AG10803 (cell line): Measurements from ENCODE around the gene SMIM15.

Source experiments
- DNase-seq: peaks from one replicate; pipeline ENCODE4 v3.0.0; 2010; ENCODE audit warnings: low read depth
- H3K4me3 ChIP-seq: 2 replicates; pipeline ENCODE4 v1.5.1; 2011; ENCODE audit warnings: mild to moderate bottlenecking, low read length, control low read depth
- TF ChIP-seq, protein P1 (sequence below): conservative IDR thresholded peaks from 2 replicates; pipeline ENCODE4 v1.5.1; 2011; ENCODE audit warnings: mild to moderate bottlenecking, low read length, control low read depth, inconsistent platforms

SMIM15 gene

DNA sequence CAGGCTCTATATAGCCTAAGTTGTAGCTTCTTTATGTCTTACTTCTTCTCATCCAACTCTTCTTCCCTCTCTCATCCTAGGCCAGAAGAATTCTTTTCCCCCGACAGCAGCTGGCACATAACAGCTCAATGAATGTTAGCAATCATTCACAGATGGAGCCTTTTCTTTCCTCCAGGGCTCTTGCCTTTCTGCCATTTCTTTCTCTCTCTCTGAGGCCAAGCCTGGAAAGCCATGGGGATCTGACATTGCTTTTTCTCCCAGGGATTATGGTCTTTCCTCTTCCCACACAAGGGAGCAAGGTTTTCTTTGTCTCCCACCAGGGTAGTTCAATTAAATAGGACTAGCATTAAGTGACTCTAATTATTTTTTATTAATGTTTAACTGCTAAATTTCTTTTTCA, 20.5 kb downstream of the SMIM15 start:
- TF ChIP-seq, protein P1, sequence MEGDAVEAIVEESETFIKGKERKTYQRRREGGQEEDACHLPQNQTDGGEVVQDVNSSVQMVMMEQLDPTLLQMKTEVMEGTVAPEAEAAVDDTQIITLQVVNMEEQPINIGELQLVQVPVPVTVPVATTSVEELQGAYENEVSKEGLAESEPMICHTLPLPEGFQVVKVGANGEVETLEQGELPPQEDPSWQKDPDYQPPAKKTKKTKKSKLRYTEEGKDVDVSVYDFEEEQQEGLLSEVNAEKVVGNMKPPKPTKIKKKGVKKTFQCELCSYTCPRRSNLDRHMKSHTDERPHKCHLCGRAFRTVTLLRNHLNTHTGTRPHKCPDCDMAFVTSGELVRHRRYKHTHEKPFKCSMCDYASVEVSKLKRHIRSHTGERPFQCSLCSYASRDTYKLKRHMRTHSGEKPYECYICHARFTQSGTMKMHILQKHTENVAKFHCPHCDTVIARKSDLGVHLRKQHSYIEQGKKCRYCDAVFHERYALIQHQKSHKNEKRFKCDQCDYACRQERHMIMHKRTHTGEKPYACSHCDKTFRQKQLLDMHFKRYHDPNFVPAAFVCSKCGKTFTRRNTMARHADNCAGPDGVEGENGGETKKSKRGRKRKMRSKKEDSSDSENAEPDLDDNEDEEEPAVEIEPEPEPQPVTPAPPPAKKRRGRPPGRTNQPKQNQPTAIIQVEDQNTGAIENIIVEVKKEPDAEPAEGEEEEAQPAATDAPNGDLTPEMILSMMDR = no peak
- DNase-seq = no peak
- H3K4me3 ChIP-seq = no peak overlapping the region

DNA sequence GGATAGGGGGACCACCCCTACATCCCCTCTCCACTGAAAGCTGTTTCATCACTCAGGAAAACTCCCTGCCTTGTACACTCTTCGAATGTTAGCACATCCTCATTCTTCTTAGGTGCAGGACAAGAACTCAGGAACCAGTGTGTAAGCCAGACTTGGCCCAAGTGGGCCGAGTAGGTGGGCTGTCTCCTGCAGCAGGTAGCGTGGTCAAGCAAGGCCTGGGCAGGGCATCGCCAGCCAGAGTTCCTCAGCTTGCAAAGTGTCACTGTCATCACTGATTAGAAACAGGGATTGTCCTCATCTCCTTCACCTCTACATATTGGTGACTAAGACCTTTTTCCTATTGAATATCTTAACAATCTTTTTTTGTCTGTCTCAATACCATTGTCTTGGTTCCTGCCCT, 22.3 kb downstream of the SMIM15 start:
- no peak for DNase-seq
- no peak overlapping the region for H3K4me3 ChIP-seq
- TF ChIP-seq, protein P1 = no peak

DNA sequence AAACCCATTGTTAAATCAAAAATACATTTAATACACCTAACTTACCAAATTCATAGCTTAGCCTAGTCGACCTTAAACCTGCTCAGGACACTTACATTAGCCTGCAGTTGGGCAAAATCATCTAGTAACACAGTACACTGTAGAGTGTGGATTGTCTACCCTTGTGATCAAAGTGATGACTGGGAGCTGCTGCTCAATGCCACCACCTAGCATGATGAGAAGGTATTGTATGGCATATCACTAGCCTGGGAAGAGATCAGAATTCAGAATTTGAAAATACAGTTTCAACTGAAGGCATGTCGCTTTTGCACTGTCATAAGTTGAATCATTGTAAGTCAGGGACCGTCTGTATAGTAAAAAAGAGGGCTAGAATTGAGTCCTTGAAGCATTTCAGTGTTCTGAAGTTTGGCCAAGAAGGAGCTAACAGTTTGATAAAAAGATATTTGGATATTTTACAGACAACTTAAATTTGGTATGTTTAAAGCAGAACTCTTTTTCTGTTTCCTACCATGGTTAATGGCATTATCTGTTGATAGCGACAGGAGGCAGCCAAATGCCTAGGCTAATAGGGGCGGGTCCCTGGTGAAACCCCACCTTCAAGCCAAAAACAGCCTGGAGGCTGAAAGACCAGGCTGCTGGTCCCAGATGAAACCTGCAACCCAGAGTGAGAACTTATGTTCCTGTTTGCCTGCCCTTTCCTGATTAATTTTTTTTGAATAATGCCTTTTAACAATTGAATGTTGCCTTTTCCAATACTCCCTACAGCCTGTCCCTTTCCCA, 23.0 kb downstream of the SMIM15 start:
- TF ChIP-seq, protein P1 = peak; percentile 32; the same call in 1 of the 2 replicates
- no peak for DNase-seq
- no peak overlapping the region for H3K4me3 ChIP-seq

DNA sequence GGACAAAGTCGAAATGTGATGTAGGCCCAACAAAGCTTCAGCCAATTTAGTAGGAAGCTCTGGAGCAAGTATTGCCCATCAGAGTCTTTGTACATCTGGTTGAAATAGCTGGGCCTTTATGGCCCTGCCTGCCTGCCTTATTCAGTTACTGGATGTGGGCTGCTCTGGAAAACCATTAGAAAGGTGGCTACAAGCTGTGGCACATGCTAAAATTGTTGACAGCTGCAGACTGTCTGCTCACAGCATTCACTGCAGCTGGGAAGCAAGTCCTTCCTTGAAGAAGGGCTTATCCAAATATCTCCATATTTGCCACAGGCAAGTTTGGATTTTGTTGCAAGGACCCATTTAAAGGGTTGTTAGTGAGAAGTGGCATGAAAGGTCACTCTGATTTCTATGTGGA, 24.4 kb downstream of the SMIM15 start:
- TF ChIP-seq, protein P1 = no peak
- H3K4me3 ChIP-seq = no peak overlapping the region
- no peak for DNase-seq

DNA sequence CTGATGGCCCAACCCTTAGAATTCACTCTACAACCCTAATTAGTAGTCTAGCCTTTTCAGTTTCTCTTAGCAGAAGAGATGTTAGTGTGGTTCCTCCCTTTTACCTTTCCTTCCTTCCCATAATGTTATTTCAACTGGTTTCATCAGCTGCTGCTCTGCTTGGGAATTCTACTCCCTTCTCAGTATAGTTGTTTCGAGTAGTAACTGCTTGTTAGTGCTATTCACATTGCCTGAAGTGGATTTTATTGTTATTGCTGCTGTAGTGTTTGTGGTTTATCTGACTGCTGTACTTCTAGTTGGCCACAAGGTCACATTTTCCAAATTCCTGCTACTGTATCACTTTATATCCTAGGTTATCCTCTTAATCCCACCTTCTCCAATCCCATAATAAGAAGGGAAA, 29.7 kb downstream of the SMIM15 start:
- TF ChIP-seq, protein P1 = peak; percentile 17; the same call in 1 of the 2 replicates
- DNase-seq = peak; percentile 75
- no peak overlapping the region for H3K4me3 ChIP-seq

DNA sequence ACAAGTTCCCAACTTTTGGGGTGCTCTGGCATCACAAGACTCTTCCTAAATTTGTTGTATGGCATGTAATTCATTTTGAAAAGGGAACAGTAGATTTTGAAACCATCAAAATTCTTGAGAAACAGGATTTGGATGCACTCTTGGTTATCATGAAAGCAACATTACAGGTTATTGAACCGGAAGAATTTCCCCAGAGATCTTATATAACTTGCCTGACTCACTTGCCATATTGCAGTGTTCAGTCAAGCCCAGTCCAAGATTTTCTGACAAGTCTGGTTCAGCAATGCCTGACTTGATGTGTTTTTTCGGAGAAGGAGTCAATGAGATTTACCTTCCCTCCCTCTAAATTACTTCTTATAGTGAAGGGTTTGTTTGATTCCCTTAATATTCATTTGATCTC, 32.0 kb downstream of the SMIM15 start:
- no peak for DNase-seq
- no peak overlapping the region for H3K4me3 ChIP-seq
- TF ChIP-seq, protein P1 = no peak

DNA sequence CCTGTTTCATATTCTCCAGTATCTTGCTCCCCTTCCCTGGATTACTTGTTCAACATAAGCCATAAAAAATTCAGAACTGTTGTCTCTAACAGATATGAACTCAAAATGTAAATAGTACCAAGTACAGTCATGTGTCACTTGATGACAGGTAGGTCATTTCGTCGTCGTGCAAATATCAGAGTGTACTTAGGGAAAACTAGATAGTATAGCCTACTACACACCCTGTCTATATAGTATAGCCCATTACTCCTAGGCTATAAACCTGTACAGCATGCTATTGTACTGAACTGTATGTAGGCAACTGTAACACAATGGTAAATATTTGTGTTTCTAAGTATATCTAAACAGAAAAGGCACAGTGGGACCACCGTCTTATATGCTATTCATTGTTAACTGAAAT, 39.1 kb downstream of the SMIM15 start:
- H3K4me3 ChIP-seq = no peak overlapping the region
- TF ChIP-seq, protein P1 = no peak
- DNase-seq = no peak
